ENCODE results near the gene ZNF134.

ZNF134 gene

DNA sequence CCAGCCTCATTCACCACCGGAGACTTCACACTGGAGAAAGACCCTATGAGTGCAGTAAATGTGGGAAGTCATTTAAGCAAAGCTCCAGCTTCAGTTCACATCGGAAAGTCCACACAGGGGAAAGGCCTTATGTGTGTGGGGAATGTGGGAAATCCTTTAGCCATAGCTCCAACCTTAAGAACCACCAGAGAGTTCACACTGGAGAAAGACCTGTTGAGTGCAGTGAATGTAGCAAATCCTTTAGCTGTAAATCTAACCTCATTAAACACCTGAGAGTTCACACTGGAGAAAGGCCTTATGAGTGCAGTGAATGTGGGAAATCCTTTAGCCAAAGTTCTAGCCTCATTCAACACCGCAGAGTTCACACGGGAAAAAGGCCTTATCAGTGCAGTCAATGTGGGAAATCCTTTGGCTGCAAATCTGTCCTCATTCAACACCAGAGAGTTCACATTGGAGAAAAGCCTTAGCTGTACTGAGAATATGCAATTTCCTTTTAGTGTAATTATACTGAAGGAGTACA lies 27.7 kb downstream of the ZNF134 start:
- no peak for DNase-seq

- DNase-seq: no peak
These were observed 28.5 kb downstream of the ZNF134 start for GRCh38 chr19:57642396-57643046.

- no peak for DNase-seq
These were observed 29.7 kb downstream of the ZNF134 start for GRCh38 chr19:57643734-57644133.

GRCh38 chr19:57648331-57649003 lies 34.4 kb downstream of the ZNF134 start:
- DNase-seq: no peak

GRCh38 chr19:57651654-57651996 lies 37.6 kb downstream of the ZNF134 start:
- DNase-seq: no peak

DNA sequence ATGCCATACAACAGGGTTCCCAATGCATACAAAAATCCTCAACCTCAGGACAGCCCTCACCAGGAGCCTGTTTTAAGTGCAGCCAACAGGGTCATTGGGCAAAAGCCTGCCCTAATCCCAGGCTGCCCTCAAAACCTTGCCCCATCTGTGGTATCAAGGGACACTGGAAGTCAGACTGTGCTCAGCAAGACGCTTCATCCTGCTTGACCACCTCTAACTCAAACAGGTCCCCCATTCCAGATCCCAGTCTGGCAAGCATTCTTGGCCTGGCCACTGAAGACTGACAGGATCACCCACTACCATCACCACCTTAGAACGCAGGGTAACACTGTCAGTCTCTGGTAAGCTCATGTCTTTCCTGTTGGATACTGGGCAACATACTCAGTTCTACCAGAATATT lies 39.6 kb downstream of the ZNF134 start:
- no peak for DNase-seq

- no peak for DNase-seq
These were observed 41.4 kb downstream of the ZNF134 start for GRCh38 chr19:57655443-57655842.

DNA sequence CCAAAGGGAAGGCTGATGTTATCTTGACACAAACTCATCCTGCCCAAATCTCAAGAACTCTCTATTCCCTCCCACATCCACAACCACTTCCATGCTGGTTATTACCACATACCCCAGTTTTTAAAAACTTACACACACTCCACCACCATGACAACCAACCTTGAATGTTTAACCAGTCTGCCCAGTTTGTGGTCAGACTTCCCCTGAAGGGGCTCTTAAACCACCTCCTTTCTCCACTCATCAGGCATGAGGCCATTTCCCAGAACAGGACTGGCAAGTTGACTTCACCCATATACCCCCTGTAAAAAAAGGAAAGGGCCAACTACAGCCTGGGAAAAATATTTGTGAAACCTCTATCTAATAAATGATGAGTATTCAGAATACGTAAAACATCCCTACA lies 42.3 kb downstream of the ZNF134 start:
- DNase-seq: no peak

- no peak for DNase-seq
These were observed 50.5 kb downstream of the ZNF134 start for GRCh38 chr19:57664269-57665127.

DNA sequence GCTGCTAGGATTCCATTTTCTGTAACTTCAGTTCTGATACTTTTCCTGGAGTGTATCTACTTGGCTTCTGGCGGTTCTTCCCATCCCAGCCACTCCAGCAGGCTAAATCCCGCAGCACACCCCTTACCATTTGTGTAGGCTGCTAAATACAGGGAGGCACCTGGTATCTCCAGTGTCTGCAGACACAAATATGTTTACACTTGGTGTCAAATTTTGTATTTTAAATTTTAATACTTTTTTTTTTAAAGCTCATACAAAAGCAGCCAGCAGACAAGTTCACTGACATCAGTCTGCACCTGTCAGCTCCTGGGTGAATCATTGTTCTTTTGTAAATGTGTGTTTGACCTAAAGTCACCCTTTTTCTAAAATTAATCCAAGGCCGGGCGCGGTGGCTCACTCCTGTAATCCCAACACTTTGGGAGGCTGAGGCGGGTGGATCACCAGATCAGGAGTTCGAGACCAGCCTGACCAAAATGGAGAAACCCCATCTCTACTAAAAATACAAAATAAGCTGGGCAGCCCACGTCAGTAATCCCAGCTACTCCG lies 51.3 kb downstream of the ZNF134 start:
- no peak for DNase-seq

GRCh38 chr19:57667228-57667627 lies 53.2 kb downstream of the ZNF134 start:
- DNase-seq: no peak

DNA sequence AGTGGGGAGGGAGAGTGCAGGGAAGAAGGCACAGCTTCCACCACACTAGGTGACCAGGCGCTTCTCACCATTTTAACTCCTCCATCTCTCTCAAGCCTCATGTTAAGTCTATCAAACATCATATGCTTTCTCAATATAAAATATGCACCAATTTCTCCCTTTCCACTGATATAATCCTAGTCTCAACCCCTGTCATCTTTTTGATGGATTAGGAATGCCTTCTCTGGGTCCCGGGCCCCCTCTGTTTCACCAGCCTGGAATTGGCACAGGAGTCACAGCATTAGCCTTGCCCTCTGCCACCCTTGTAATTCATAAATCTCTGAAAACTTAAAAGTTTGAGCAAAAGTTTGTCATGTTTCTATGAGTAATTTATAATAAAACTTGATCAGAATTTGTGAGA lies 54.6 kb downstream of the ZNF134 start, which contains the start of gene ZSCAN4:
TSS of gene ZSCAN4 (plus strand) at position 301 of the 400 bp plus-strand sequence. CDS start 7,211 bp downstream, outside the sequence.
- DNase-seq: no peak

GRCh38 chr19:57671124-57671895 lies 57.3 kb downstream of the ZNF134 start:
- no peak for DNase-seq

- DNase-seq: no peak
These were observed 58.4 kb downstream of the ZNF134 start for GRCh38 chr19:57672466-57672865.
